Hippocampal formation (tissue), 2 donors: ENCODE data around the gene ADCY4.
"Not testable (repeated sequence)": the region's sequence is repeated elsewhere in the genome, so short reads cannot be mapped to it uniquely, and the experiment has no call there.

Source experiments
- DNase-seq, 2 donors: peaks; one replicate each; lab custom pipeline; 2025; lab: John Stamatoyannopoulos, UW

The ADCY4 gene

GRCh38 chr14:24366721-24367513 lies 32.0 kb upstream of the ADCY4 start:
- DNase-seq = peak in 1 of 2 donors; percentile 31

GRCh38 chr14:24366413-24366720 lies 31.5 kb upstream of the ADCY4 start:
- no peak for DNase-seq

- peak; percentile 32 to 40 for DNase-seq
Observed at GRCh38 chr14:24365600-24366412, 30.9 kb upstream of the ADCY4 start.

DNA sequence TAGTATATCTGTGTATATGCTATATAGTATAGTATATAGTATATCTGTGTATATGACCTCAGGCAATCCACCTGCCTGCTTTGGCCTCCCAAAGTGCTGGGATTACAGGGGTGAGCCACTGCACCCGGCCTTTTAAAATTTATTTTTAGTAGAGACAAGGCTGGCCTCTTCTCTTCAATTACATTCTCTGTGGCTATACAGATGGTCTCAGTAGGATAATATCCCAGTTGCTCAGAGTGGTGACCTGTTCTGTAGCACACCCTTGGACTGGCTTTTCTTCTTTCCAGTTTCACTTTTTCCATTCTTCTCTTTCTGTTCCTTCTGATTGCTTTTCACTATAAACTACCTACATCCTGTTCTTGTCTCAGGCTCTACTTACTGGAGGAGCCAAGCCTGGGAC lies 30.0 kb upstream of the ADCY4 start:
- DNase-seq = no peak

GRCh38 chr14:24363401-24363800 lies 28.5 kb upstream of the ADCY4 start:
- DNase-seq = no peak

GRCh38 chr14:24362241-24362960 lies 27.5 kb upstream of the ADCY4 start:
- no peak for DNase-seq

- DNase-seq = no peak
Observed at GRCh38 chr14:24361326-24361725, 26.5 kb upstream of the ADCY4 start.

- no peak for DNase-seq
Observed at GRCh38 chr14:24360281-24360680, 25.4 kb upstream of the ADCY4 start.

DNA sequence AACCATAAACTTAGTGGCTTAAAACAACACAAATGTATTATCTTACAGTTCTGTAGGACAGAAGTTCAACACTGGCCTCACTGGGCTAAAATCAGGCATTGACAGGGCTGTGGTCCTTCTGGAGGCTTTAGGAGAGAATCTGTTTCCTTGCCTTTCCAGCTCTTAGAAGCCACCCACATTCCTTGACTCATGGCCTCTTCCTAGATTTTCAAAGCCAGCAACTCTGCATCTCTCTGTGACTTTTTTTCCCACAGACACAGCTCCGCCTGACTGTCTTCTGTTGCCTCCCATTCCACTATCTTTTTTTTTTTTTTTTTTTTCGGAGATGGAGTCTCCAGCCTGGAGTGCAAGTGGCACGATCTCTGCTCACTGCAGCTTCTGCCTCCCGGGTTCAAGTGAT lies 21.3 kb upstream of the ADCY4 start:
- no peak for DNase-seq

GRCh38 chr14:24355009-24355408 lies 20.1 kb upstream of the ADCY4 start:
- DNase-seq = no peak

DNA sequence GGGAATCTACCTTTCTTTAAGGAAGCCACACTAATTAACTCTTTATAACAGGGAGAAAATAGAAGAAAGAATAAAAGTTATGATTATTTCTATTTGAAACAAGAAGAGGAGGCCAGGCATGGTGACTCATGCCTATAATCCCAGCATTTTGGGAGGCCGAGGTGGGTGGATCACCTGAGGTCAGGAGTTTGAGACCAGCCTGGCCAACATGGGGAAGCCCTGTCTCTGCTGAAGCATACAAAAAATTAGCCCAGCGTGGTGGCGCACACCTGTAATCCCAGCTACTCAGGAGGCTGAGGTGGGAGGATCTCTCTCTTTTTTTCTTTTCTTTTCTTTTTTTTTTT lies 19.6 kb upstream of the ADCY4 start:
- DNase-seq = not testable (repeated sequence)

DNA sequence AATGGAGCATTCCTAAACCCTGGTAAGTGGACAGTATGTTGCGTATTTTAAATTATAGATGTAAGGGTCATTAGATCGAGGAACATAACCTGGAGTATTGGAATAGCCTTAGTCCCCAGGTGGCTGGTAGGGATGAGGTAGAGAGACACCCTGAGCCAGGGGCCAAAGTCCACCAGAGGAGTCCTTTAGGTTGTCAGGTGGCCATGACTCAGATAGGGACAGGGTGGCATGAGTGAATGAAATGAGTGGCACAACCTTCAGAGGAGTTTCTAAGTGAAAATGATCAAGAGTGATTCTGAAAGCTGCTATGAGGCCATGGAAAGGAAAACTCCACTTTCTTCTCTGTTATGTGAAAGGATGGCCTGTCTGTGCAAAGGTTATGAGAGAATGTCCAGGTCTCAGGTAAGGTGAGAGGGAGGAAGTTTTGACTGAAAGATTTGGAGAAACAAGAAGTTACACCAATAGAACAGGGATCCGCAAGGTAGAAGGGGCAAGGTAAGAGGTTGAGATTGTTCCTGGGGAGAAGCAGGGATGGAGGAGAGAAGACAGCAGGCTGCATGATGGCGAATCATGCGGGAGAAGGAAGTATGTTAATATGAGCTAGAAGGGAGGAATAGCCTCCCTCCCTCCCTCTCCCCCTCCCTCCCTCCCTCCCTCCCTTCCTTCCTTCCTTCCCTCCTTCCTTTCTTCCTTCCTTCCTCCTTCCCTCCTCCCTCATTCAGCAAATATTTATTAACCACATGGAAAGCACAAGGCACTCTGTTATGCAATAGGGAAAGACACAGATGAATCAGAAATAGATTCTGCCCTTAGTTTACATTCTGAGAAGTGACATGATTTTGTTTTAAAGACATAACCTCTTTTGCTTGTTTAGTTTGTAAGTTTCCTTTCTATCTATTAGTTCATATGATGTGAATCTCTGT lies 18.9 kb upstream of the ADCY4 start:
- DNase-seq = no peak

DNA sequence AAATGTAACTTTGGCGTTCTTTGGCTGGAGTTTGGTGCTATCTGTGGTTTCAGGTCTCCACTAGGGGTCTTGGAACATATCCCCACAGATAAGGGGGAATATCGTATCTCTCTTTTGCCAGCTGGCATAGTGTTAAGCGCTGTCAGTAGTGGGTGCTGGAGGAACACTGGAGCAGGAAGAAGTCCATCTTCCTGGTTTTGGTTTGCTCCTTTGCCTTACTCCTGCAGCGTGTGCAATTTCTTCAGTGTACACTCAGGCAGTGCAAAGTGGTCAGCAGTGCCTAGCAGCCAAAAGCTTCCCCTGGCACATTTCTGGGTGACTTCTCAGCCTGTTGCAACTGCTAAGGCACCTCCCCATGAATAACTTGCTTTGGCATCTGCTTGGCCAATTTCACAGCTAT lies 16.6 kb upstream of the ADCY4 start:
- no peak for DNase-seq

- DNase-seq = no peak
Observed at GRCh38 chr14:24349742-24350141, 14.9 kb upstream of the ADCY4 start.

DNA sequence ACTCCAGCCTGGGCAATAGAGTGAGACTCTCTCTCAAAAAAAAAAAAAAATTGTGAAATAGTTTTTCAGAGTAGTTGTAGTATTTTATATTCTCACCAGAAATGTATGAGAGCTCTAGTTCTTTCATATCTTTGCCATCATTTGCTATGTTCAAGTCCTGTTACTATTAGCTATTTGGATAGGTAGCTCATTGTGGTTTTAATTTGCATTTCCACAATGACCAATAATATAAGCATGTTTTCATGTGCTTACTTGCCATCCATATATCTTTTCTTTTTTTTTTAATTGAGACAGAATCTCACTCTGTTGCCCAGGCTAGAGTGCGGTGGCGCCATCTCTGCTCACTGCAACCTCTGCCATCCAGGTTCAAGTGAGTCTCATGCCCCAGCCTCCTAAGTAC lies 13.3 kb upstream of the ADCY4 start:
- no peak for DNase-seq

DNA sequence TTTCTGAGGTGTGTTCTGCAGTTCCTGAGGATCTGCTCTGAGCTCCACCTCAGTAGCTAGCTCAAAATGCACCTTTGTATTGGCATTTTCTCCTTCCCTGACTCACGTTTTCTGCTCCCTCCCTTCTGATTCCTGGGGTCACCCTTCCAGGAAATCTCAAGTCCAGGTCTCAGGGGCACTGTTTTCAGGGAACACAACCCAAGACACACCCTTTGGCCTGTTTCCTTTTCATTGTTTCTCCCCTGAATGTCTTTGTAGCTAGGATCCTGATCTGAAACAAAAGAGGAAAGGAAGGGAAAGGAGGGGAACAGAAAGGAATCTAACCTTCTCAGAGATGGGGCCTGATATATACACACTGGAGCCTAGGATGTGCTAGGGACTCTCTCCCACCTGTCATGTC lies 12.3 kb upstream of the ADCY4 start:
- DNase-seq = no peak

DNA sequence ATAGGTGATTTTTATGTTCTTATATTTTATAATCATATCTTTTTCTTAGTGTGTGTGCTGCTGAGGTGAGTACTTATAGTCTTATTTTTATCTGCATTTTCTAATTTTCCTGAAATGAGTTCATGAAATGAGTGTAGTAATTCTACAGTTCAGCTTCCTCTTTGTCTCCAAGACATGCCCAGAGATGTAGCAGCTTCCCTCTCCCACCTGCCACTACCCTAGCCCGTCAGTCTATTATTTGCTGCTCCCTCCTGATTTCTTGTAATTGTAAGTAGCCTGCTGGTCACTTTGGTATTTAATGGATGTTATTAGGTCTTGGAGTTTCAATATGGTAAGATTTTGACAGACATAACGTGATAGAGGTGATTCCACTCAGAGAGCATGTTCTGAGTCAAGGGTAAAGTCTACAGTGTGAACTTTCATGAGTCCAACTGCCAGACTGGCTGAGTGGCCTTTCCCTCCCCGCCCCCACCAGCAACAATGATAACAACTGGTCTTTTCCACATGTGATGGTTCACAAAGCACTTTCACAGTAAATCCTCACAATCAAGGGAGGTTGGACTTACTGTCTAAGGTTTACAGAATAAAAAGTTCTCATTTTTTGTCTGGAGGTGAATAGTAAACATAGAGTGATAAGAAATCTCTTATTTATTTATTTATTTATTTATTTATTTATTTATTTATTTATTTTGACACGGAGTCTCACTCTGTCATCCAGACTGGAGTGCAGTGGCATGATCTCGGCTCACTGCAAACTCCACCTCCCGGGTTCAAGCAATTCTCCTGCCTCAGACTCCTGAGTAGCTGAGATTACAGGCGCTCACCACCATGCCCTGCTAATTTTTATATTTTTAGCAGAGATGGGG lies 9.2 kb upstream of the ADCY4 start:
- DNase-seq = no peak

DNA sequence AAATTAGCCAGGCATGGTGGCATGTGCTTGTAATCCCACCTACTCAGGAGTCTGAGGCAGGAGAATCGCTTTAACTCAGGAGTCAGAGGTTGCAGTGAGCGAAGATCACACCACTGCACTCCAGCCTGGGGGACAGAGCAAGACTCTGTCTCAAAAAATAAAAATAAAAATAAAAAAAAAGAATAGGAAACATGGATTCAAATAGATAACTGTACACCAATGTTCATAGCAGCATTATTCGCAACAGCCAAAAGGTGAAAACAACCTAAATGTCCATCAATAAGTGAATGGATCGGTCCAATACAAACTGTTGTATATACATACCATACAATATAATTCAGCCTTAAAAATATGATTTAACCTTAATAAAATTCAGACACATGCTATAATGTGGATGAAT lies 8.0 kb upstream of the ADCY4 start:
- no peak for DNase-seq

DNA sequence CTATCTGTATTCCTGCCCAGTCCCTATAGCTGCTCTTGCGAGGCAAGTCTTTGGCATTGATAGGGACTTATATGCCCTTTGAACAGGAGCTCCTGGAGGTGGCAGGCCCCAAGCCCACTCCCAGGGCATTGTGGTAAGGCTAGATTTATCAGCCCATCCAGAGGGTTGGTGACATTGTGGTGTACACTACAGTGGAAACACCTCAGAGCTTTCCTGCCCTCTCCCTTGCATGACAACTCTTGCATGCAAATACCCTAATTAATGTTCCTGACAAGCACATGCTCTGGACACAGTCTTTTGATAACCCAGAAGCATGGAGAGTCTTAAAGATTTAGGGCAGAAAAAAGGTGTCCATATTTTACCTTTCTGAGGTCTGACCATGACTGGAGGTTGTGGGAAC lies 5.7 kb upstream of the ADCY4 start:
- no peak for DNase-seq

GRCh38 chr14:24339284-24340151 lies 4.6 kb upstream of the ADCY4 start, which contains the start of gene RIPK3:
RIPK3 (minus strand) TSS chr14:24339991; CDS start chr14:24339826, 165 bp downstream.
- DNase-seq = no peak
